Measurements from ENCODE around the gene C17orf67. TPM values are rescaled to one million over a fixed set of nuclear protein-coding genes. Genes with fewer than 3 reads are reported as not detected.

C17orf67 gene
- total and polyA plus RNA-seq, 10 of the 15 experiments (the other 5 are each of a cell fraction or from before 2014, with no cell fraction given), result 0.24 to 3.3 (median 0.89) TPM

DNA sequence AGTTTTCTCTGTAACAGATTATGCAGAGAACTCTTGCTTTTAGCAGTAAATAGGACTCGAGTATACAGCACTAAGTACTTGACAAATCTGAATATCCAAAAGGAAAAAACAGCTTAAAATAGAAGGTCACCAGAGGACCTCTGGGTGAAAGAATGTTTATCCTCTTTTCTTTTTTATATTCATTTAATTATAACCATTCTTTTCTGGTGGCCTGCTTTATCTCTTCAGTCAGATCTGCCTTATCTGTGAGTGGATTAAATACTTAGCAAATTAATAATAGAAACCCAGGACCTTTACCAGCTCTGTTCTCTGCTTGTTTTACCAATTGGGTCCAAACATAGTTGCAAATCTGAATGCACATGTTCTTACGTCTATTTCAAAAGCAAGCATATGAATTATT is 8.9 kb upstream of the C17orf67 start:
- POLR2A ChIA-PET, result interaction anchor here (1.1 to 1.7 kb wide), 4 partner anchors 9 to 50 kb away, joined by 3 to 7 read pairs (median 3); partner anchors contain the start of genes C17orf67 and DGKE
- no peak for FAIRE-seq
- in situ Hi-C loops (cut with MboI), result no loop called here

More for the DNA sequence above, 8.9 kb upstream of the C17orf67 start:
- intact Hi-C loops (cut with micrococcal nuclease; ENCODE audit: unreplicated experiment), result no loop called here
- Histone ChIP-seq H3K27ac (ENCODE audit: control insufficient read depth, insufficient read depth) (no peak overlapping the region), H4K20me1 (ENCODE audit: control insufficient read depth, insufficient read depth) (no peaks in the 10 kb centered on the region), H3K27me3 (replicated peaks in 1 of 2; ENCODE audit: control insufficient read depth in 2 of 2, insufficient read depth in 2 of 2, low read length in 1 of 2) (no peaks in the 10 kb centered on the region), H3K36me3 (ENCODE audit: control insufficient read depth in 2 of 2, insufficient read depth in 2 of 2, low read length in 1 of 2) (peaks cover 1 to 3% of the 10 kb centered on the region in 2 experiments; a peak in 3 of 4 replicates), H3K4me3 (no peak overlapping the region), H2AFZ (ENCODE audit: control insufficient read depth, low read depth, low read length) (no peak overlapping the region), H3K9me3 (replicated peaks; ENCODE audit: control insufficient read depth, insufficient read depth, low read length) (no peaks in the 10 kb centered on the region), H3K79me2 (ENCODE audit: control insufficient read depth, insufficient read depth, low read length) (peaks cover 19% of the 10 kb centered on the region), H3K9ac (ENCODE audit: control insufficient read depth, insufficient read depth, low read length) (no peak overlapping the region), H3K4me2 (ENCODE audit: control insufficient read depth, insufficient read depth) (no peak overlapping the region), H3K4me1 (ENCODE audit: control insufficient read depth, insufficient read depth, low read length) (peaks cover 12% of the 10 kb centered on the region)
- BruUV-seq (replicated peaks), result no TSS peak
- ChIA-PET RAD21 (ENCODE audit: unreplicated experiment) (interaction anchor here (0.9 to 1.7 kb wide), 2 partner anchors 10 to 70 kb away, joined by 3 to 4 read pairs; no protein-coding TSS in a partner anchor), SMC1A (ENCODE audit: uncharacterized antibody, unreplicated experiment) (interaction anchor here (1.0 to 2.1 kb wide), 4 partner anchors 10 to 64 kb away, joined by 3 to 5 read pairs (median 4); no protein-coding TSS in a partner anchor), CTCF (interaction anchor here (0.8 to 3.5 kb wide), 8 partner anchors 13 to 167 kb away, joined by 3 to 12 read pairs (median 3); partner anchors contain the start of gene TRIM25)
- 77% methylated on average over 2 of the region's 2 CpGs for WGBS (ENCODE audit: insufficient coverage, insufficient replicate concordance, low lambda C conversion rate, missing lambda C conversion rate)
- ATAC-seq, result no peak
- DNase-seq (ENCODE audit: low read depth, low spot score), result no peak
- TF ChIP-seq PAX5 (IDR thresholded peaks at IDR 0.05; ENCODE audit: borderline replicate concordance, low read depth, low read length), result no peak
- no peak for TF ChIP-seq PAX8 (IDR thresholded peaks at IDR 0.05)
- TF ChIP-seq ZNF622 (IDR thresholded peaks at IDR 0.05), result no peak
- TF ChIP-seq, protein P1, sequence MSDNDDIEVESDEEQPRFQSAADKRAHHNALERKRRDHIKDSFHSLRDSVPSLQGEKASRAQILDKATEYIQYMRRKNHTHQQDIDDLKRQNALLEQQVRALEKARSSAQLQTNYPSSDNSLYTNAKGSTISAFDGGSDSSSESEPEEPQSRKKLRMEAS (IDR thresholded peaks at IDR 0.05; ENCODE audit: low read depth, low read length), result no peak
- no peak for TF ChIP-seq MXI1 (IDR thresholded peaks at IDR 0.05; ENCODE audit: low read depth, low read length)
- TF ChIP-seq ETV6 (conservative IDR thresholded peaks at IDR 0.05 in 1 of 2, IDR thresholded peaks at IDR 0.05 in 1 of 2; ENCODE audit: borderline replicate concordance in 1 of 2, low read depth in 1 of 2), result no peak
- no peak for TF ChIP-seq SMARCA5 (IDR thresholded peaks at IDR 0.05)
- TF ChIP-seq, protein P2, sequence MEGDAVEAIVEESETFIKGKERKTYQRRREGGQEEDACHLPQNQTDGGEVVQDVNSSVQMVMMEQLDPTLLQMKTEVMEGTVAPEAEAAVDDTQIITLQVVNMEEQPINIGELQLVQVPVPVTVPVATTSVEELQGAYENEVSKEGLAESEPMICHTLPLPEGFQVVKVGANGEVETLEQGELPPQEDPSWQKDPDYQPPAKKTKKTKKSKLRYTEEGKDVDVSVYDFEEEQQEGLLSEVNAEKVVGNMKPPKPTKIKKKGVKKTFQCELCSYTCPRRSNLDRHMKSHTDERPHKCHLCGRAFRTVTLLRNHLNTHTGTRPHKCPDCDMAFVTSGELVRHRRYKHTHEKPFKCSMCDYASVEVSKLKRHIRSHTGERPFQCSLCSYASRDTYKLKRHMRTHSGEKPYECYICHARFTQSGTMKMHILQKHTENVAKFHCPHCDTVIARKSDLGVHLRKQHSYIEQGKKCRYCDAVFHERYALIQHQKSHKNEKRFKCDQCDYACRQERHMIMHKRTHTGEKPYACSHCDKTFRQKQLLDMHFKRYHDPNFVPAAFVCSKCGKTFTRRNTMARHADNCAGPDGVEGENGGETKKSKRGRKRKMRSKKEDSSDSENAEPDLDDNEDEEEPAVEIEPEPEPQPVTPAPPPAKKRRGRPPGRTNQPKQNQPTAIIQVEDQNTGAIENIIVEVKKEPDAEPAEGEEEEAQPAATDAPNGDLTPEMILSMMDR (IDR thresholded peaks at IDR 0.05 in 2 of 3, conservative IDR thresholded peaks at IDR 0.05 in 1 of 3; ENCODE audit: control insufficient read depth in 2 of 3, extremely low read depth in 1 of 3, insufficient read depth in 1 of 3, low read depth in 3 of 3, low read length in 3 of 3), result no peak
- no peak for TF ChIP-seq POLR2A (IDR thresholded peaks at IDR 0.05; ENCODE audit: low read depth, low read length)
- no peak for TF ChIP-seq JUND (IDR thresholded peaks at IDR 0.05; ENCODE audit: low read depth, low read length)
- no peak for TF ChIP-seq CHD1 (IDR thresholded peaks at IDR 0.05; ENCODE audit: low read depth, low read length)
- no peak for TF ChIP-seq ZNF217 (IDR thresholded peaks at IDR 0.05)
- TF ChIP-seq, protein P3, sequence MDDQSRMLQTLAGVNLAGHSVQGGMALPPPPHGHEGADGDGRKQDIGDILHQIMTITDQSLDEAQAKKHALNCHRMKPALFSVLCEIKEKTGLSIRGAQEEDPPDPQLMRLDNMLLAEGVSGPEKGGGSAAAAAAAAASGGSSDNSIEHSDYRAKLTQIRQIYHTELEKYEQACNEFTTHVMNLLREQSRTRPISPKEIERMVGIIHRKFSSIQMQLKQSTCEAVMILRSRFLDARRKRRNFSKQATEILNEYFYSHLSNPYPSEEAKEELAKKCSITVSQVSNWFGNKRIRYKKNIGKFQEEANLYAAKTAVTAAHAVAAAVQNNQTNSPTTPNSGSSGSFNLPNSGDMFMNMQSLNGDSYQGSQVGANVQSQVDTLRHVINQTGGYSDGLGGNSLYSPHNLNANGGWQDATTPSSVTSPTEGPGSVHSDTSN (IDR thresholded peaks at IDR 0.05; ENCODE audit: insufficient replicate concordance, low read depth, low read length), result no peak
